ENCODE data around the gene ARID5B.

Gene ARID5B

DNA sequence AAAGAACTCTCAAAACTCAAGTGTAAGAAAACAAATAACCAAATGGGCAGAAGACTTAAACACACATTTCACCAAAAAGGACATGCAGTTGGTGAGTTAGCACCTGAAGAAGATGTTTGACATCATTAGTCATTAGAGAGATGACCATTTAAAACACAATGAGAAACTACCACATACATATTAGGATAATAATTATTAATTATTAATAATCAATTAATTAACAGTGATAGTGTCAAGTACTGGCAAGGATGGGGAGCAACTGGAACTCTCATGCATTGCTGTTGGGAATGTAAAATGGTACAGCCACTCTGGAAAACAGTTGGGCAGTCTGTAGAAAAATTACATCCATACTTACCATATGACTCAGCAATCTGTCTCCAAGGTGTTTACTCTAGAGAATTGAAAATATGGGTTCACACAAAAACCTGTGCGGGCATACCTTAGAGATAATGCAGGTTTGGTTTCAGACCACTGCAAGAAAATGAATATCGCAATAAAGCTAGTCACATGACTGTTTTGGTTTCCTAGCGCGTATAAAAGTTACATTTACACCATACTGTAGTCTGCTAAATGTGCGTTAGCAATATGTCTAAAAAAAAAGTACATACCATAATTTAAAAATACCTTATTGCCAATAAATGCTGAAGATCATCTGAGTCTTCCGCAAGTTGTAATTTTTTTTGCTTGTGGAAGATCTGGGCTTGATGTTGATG lies 30.3 kb downstream of the ARID5B start:
- TF ChIP-seq, protein P1, sequence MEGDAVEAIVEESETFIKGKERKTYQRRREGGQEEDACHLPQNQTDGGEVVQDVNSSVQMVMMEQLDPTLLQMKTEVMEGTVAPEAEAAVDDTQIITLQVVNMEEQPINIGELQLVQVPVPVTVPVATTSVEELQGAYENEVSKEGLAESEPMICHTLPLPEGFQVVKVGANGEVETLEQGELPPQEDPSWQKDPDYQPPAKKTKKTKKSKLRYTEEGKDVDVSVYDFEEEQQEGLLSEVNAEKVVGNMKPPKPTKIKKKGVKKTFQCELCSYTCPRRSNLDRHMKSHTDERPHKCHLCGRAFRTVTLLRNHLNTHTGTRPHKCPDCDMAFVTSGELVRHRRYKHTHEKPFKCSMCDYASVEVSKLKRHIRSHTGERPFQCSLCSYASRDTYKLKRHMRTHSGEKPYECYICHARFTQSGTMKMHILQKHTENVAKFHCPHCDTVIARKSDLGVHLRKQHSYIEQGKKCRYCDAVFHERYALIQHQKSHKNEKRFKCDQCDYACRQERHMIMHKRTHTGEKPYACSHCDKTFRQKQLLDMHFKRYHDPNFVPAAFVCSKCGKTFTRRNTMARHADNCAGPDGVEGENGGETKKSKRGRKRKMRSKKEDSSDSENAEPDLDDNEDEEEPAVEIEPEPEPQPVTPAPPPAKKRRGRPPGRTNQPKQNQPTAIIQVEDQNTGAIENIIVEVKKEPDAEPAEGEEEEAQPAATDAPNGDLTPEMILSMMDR (IDR thresholded peaks at IDR 0.05; ENCODE audit: insufficient read depth, missing control alignments), result no peak
- DNase-seq (ENCODE audit: insufficient read length, low spot score) (no peak), FAIRE-seq (no peak)

DNA sequence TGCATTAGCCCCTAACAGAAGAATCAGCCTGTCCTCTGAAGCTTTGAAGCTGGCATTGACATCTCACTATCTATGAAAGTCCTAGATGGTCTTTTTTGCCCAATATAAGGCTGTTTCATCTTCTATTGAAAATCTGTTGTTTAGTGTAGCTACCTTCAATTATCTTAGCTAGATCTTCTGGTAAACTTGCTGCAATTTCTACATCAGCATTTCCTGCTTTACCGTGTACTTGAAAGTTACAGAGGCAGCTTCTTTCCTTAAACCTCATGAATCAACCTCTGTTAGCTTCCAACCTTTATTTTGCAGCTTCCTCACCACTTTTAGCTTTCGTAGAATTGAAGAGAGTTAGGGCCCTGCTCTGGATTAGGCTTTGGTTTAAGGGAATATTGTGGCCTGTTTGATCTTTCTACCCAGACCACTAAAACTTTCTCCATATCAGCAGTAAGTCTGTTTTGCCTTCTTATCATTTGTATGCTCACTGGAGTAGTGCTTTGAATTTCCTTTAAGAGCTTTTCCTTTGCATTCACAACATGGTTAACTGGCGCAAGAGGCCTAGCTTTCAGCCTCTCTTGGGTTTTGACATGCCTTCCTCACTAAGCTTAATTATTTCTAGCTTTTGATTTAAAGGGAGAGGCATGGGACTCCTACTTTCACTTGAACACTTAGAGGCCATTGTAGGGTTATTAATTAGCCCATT lies 32.5 kb downstream of the ARID5B start:
- TF ChIP-seq, protein P1 (IDR thresholded peaks at IDR 0.05; ENCODE audit: insufficient read depth, missing control alignments), result no peak
- DNase-seq (ENCODE audit: insufficient read length, low spot score) (no peak), FAIRE-seq (no peak)

DNA sequence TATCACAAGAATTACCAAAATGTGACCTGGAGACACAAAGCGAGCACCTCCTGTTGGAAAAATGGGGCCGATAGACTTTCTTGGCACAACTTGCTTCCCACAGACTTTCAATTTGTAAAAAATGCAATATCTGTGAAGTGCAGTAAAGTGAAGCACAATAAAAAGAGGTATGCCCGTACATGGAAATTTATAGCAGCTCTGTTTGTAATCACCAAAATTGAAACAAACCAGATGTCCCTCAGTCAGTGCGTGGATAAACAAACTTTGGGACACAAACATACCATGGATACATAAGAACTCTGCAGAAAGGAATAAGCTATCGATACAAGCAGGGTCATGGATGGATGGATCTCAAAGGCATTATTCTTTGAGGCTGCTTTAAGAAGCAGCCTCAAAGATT lies 33.6 kb downstream of the ARID5B start:
- TF ChIP-seq, protein P1 (IDR thresholded peaks at IDR 0.05; ENCODE audit: insufficient read depth, missing control alignments), result no peak
- FAIRE-seq, result no peak
- DNase-seq (ENCODE audit: insufficient read length, low spot score), result no peak

- DNase-seq (ENCODE audit: insufficient read length, low spot score), result no peak
- TF ChIP-seq, protein P1 (IDR thresholded peaks at IDR 0.05; ENCODE audit: insufficient read depth, missing control alignments), result no peak
- FAIRE-seq, result no peak
Observed at GRCh38 chr10:61936770-61937169, 35.3 kb downstream of the ARID5B start.

- no peak for FAIRE-seq
Observed at GRCh38 chr10:61937631-61938351, 36.3 kb downstream of the ARID5B start.

DNA sequence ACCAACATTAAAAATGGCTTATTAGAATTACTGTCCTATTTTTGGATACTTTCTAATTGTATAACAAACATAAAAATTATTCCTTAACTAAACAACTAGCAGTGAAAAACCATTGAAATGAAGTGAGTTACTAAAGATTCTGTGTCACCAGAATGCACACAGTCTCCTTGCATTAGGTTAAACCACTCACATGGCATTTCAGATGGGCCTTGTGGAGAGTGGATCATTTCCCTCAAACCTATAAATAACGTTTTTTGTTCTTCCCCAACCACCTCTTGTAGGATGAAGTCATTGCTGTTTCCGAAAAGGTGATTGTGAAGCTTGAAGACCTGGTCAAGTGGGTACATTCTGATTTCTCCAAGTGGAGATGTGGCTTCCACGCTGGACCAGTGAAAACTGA lies 38.4 kb downstream of the ARID5B start:
- FAIRE-seq (no peak), DNase-seq (ENCODE audit: insufficient read length, low spot score) (no peak)
- TF ChIP-seq, protein P1 (IDR thresholded peaks at IDR 0.05; ENCODE audit: insufficient read depth, missing control alignments), result no peak

More at GRCh38 chr10:61937631-61938351, 36.3 kb downstream of the ARID5B start:
- no peak for DNase-seq (ENCODE audit: insufficient read length, low spot score)
- TF ChIP-seq, protein P1 (IDR thresholded peaks at IDR 0.05; ENCODE audit: insufficient read depth, missing control alignments), result no peak

Measured in D721Med (cell line).